ENCODE data around the gene SPPL2A. TPM values are rescaled to one million over a fixed set of nuclear protein-coding genes. Genes with fewer than 3 reads are reported as not detected.

Gene SPPL2A
- total RNA-seq, 4 donors from 2014 or later: 97.8 to 576 (median 301) TPM

DNA sequence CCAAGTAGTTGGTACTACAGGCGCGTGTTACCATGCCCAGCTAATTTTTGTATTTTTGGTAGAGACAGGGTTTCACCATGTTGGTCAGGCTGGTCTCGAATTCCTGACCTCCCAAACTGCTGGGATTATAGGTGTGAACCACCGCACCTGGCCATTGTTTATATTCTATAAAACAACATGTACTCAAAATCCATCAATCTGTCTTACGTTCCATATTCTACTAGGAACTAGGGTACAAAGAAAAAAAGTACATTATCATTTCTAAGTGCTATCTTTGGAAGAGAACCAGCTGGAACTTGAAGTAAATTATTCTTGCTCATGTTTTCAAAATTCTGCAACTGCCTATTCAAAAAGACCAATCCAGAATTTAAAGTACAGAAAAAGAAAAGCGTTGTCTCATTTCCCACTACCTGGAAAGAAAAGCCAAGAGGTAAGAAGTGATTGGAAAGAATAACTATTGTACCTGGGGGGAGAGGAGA lies 15.2 kb downstream of the SPPL2A start:
- H3K4me3 ChIP-seq: no peak overlapping the region
- H3K4me1 ChIP-seq: peaks cover 0 to 21% (median 1%) of the 10 kb centered on the region in 4 donors
- no peaks in the 10 kb centered on the region for H3K9me3 ChIP-seq
- TF ChIP-seq POLR2A (IDR thresholded peaks at IDR 0.05): no peak
- no peak for TF ChIP-seq EP300 (IDR thresholded peaks at IDR 0.05)
- TF ChIP-seq CTCF (IDR thresholded peaks at IDR 0.05): no peak
- 74 to 80% methylated on average over 6 of the region's 6 CpGs for WGBS, 2 donors
- H3K27ac ChIP-seq: no peak overlapping the region
- no peak for DNase-seq (ENCODE audit: low spot score in 2 of 2)
- peaks cover 0 to 38% (median 0%) of the 10 kb centered on the region in 3 donors for H3K36me3 ChIP-seq
- no peaks in the 10 kb centered on the region for H3K27me3 ChIP-seq

DNA sequence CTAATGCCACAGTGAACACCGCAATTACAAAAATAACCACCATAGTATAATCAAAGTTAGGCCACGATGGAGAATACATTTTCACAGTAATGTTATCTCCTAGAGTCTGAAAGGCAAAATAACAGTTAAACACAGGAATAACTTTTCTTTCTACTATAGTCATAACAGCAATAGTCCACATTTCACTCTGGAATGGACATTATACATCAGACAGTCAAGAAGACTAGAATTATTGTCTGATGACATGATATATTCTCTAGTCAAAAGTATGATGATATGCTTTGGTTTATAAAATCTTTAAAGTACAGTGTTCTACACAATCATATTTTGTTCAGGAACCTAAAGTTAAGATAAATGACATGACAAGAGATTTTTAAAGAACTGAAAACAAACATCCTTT lies 18.0 kb downstream of the SPPL2A start:
- DNase-seq (ENCODE audit: low spot score in 2 of 2): no peak
- no peak overlapping the region for H3K27ac ChIP-seq
- H3K4me1 ChIP-seq: peaks cover 0 to 21% (median 0%) of the 10 kb centered on the region in 4 donors

GRCh38 chr15:50744601-50745000 lies 20.9 kb downstream of the SPPL2A start:
- peaks cover 0 to 86% (median 5%) of the 10 kb centered on the region in 3 donors for H3K36me3 ChIP-seq
- no peak for DNase-seq (ENCODE audit: low spot score in 2 of 2)
- H3K4me1 ChIP-seq: peaks cover 0 to 3% (median 0%) of the 10 kb centered on the region in 4 donors
- no peaks in the 10 kb centered on the region for H3K9me3 ChIP-seq
- WGBS, 2 donors: 55 to 76% methylated on average over 1 of the region's 1 CpG
- no peaks in the 10 kb centered on the region for H3K27me3 ChIP-seq
- no peak overlapping the region for H3K4me3 ChIP-seq
- TF ChIP-seq CTCF (IDR thresholded peaks at IDR 0.05) (no peak), POLR2A (IDR thresholded peaks at IDR 0.05) (no peak), EP300 (IDR thresholded peaks at IDR 0.05) (no peak)
- H3K27ac ChIP-seq: no peak overlapping the region

More for the DNA sequence above, 18.0 kb downstream of the SPPL2A start:
- 81 to 90% methylated on average over 2 of the region's 2 CpGs for WGBS, 2 donors
- Histone ChIP-seq H3K36me3 (peaks cover 0 to 60% (median 0%) of the 10 kb centered on the region in 3 donors), H3K9me3 (no peaks in the 10 kb centered on the region), H3K4me3 (no peak overlapping the region), H3K27me3 (no peaks in the 10 kb centered on the region)
- no peak for TF ChIP-seq POLR2A (IDR thresholded peaks at IDR 0.05)
- TF ChIP-seq CTCF (IDR thresholded peaks at IDR 0.05): no peak
- no peak for TF ChIP-seq EP300 (IDR thresholded peaks at IDR 0.05)

GRCh38 chr15:50740955-50741354 lies 24.6 kb downstream of the SPPL2A start:
- H3K27me3 ChIP-seq: no peaks in the 10 kb centered on the region
- peaks cover 0 to 92% (median 11%) of the 10 kb centered on the region in 3 donors for H3K36me3 ChIP-seq
- no peaks in the 10 kb centered on the region for H3K9me3 ChIP-seq
- H3K27ac ChIP-seq: no peak overlapping the region
- TF ChIP-seq POLR2A (IDR thresholded peaks at IDR 0.05) (no peak), CTCF (IDR thresholded peaks at IDR 0.05) (no peak), EP300 (IDR thresholded peaks at IDR 0.05) (no peak)
- WGBS, 2 donors: 83 to 93% methylated on average over 3 of the region's 3 CpGs
- no peak overlapping the region for H3K4me3 ChIP-seq
- DNase-seq (ENCODE audit: low spot score in 2 of 2): no peak
- H3K4me1 ChIP-seq: no peaks in the 10 kb centered on the region

DNA sequence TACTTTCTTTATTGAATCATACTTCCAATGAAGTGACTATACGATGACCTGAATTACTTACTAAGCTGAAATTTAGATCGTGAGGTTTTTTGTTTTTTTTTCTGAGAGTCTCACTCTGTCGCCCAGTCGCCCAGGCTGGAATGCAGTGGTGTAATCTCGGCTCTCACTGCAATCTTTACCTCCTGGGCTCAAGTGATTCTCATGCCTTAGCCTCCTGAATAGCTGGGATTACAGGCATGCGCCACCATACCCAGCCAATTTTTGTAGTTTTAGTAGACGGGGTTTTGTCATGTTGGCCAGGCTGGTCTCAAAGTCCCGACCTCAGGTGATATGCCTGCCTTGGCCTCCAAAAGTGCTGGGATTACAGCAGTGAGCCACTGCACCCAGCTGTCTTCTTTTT lies 28.7 kb downstream of the SPPL2A start:
- Histone ChIP-seq H3K27ac (no peak overlapping the region), H3K36me3 (peaks cover 0 to 96% (median 20%) of the 10 kb centered on the region in 3 donors), H3K27me3 (no peaks in the 10 kb centered on the region), H3K4me3 (no peak overlapping the region), H3K9me3 (no peaks in the 10 kb centered on the region), H3K4me1 (no peaks in the 10 kb centered on the region)
- WGBS, 2 donors: 94 to 96% methylated on average over 8 of the region's 8 CpGs
- no peak for TF ChIP-seq EP300 (IDR thresholded peaks at IDR 0.05)
- TF ChIP-seq CTCF (IDR thresholded peaks at IDR 0.05): no peak
- no peak for TF ChIP-seq POLR2A (IDR thresholded peaks at IDR 0.05)
- DNase-seq (ENCODE audit: low spot score in 2 of 2): no peak

All from tibial nerve (tissue), 4 donors.